ENCODE results near the gene ETV1. TPM values are rescaled to one million over a fixed set of nuclear protein-coding genes. Genes with fewer than 3 reads are reported as not detected.

Gene ETV1
- total RNA-seq, 4 donors from 2014 or later = 2.0 to 32.9 (median 3.0) TPM; not detected in 1

- H3K9me3 ChIP-seq = no peaks in the 10 kb centered on the region
- peak; percentile 34 for DNase-seq
- in situ Hi-C loops (cut with MboI; ENCODE audit: low pct_ligation_motif_present in 1 of 4, low pct_unique_long_range_greater_than_20kb in 1 of 4, low sequenced_read_pairs in 3 of 4) = no loop called here
- no peaks in the 10 kb centered on the region for H3K36me3 ChIP-seq
- H3K27ac ChIP-seq = peak overlapping the region; percentile 80 to 85 (median 84)
- WGBS, 2 donors (ENCODE audit: low coverage in 1 of 2) = 0 to 1% methylated on average over 9 to 24 of the region's 24 CpGs
- intact Hi-C loops (cut with DNase I; ENCODE audit: low total_unique reads) = no loop called here
- peaks cover 0 to 24% (median 11%) of the 10 kb centered on the region in 4 donors for H3K4me1 ChIP-seq
- TF ChIP-seq EP300 (IDR thresholded peaks at IDR 0.05; ENCODE audit: low read depth) (no peak), POLR2AphosphoS5 (IDR thresholded peaks at IDR 0.05) (no peak), POLR2A (IDR thresholded peaks at IDR 0.05) (no peak), CTCF (IDR thresholded peaks at IDR 0.05) (no peak)
- peak overlapping the region; percentile 51 to 77 (median 58) for H3K4me3 ChIP-seq
- H3K27me3 ChIP-seq = peaks cover 7% of the 10 kb centered on the region
These were observed 985 bp upstream of the ETV1 start for GRCh38 chr7:13990319-13990983.

GRCh38 chr7:13989949-13990305, 461 bp upstream of the ETV1 start:
- in situ Hi-C loops (cut with MboI; ENCODE audit: low pct_ligation_motif_present in 1 of 4, low pct_unique_long_range_greater_than_20kb in 1 of 4, low sequenced_read_pairs in 3 of 4) = no loop called here
- DNase-seq = no peak
- no peaks in the 10 kb centered on the region for H3K36me3 ChIP-seq

DNA sequence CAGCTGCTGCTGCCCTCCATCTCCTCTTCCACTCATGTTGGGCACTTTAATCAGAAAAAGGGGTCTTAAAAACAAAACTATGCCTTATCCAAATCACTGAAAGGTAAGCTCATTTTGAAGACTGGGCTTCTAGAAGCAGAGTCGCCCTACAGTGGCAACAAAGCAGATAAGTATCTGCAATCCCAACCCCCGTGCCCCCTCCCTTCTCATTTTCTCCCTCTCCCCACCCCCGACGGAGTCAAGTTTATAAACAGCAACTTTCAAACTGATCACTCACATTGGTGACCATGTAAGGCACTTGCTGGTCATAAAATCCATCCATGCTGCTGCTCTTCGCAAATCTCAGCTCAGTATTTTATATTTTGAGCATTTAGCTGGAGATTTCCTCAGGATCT, 738 bp downstream of the ETV1 start:
- WGBS, 2 donors (ENCODE audit: low coverage in 1 of 2) = 11 to 20% methylated on average over 1 to 5 of the region's 5 CpGs
- DNase-seq = no peak

More at GRCh38 chr7:13989949-13990305, 461 bp upstream of the ETV1 start:
- Histone ChIP-seq H3K4me3 (peak overlapping the region; percentile 51 to 77 (median 58)), H3K27ac (peak overlapping the region; percentile 80 to 85 (median 84)), H3K9me3 (no peaks in the 10 kb centered on the region), H3K4me1 (peaks cover 0 to 24% (median 11%) of the 10 kb centered on the region in 4 donors), H3K27me3 (peaks cover 7% of the 10 kb centered on the region)
- 2 to 4% methylated on average over 11 to 12 of the region's 13 CpGs for WGBS, 2 donors (ENCODE audit: low coverage in 1 of 2)
- no peak for TF ChIP-seq EP300 (IDR thresholded peaks at IDR 0.05; ENCODE audit: low read depth)
- intact Hi-C loops (cut with DNase I; ENCODE audit: low total_unique reads) = no loop called here

GRCh38 chr7:13988065-13988464, 1.4 kb downstream of the ETV1 start:
- DNase-seq = no peak
- WGBS, 2 donors (ENCODE audit: low coverage in 1 of 2) = 50 to 53% methylated on average over 8 of the region's 8 CpGs
- intact Hi-C loops (cut with DNase I; ENCODE audit: low total_unique reads) = no loop called here
- TF ChIP-seq POLR2A (IDR thresholded peaks at IDR 0.05) = no peak
- TF ChIP-seq POLR2AphosphoS5 (IDR thresholded peaks at IDR 0.05) = no peak
- TF ChIP-seq EP300 (IDR thresholded peaks at IDR 0.05; ENCODE audit: low read depth) = no peak
- no peak for TF ChIP-seq CTCF (IDR thresholded peaks at IDR 0.05)
- in situ Hi-C loops (cut with MboI; ENCODE audit: low pct_ligation_motif_present in 1 of 4, low pct_unique_long_range_greater_than_20kb in 1 of 4, low sequenced_read_pairs in 3 of 4) = no loop called here
- H3K9me3 ChIP-seq = no peaks in the 10 kb centered on the region
- H3K27ac ChIP-seq = no peak overlapping the region
- no peak overlapping the region for H3K4me3 ChIP-seq
- peaks cover 0 to 24% (median 11%) of the 10 kb centered on the region in 4 donors for H3K4me1 ChIP-seq
- H3K27me3 ChIP-seq = peaks cover 7% of the 10 kb centered on the region
- no peaks in the 10 kb centered on the region for H3K36me3 ChIP-seq

More for the DNA sequence above, 738 bp downstream of the ETV1 start:
- Histone ChIP-seq H3K9me3 (no peaks in the 10 kb centered on the region), H3K4me1 (peaks cover 0 to 24% (median 11%) of the 10 kb centered on the region in 4 donors), H3K27ac (peak overlapping the region; percentile 80 to 85 (median 84)), H3K27me3 (peaks cover 7% of the 10 kb centered on the region), H3K36me3 (no peaks in the 10 kb centered on the region), H3K4me3 (peak overlapping the region; percentile 3 to 77 (median 52))
- intact Hi-C loops (cut with DNase I; ENCODE audit: low total_unique reads) (no loop called here), in situ Hi-C loops (cut with MboI; ENCODE audit: low pct_ligation_motif_present in 1 of 4, low pct_unique_long_range_greater_than_20kb in 1 of 4, low sequenced_read_pairs in 3 of 4) (no loop called here)
- TF ChIP-seq POLR2AphosphoS5 (IDR thresholded peaks at IDR 0.05) = no peak
- no peak for TF ChIP-seq CTCF (IDR thresholded peaks at IDR 0.05)
- no peak for TF ChIP-seq POLR2A (IDR thresholded peaks at IDR 0.05)
- TF ChIP-seq EP300 (IDR thresholded peaks at IDR 0.05; ENCODE audit: low read depth) = no peak
